ENCODE measurements around the gene ALPI.

Gene ALPI

DNA sequence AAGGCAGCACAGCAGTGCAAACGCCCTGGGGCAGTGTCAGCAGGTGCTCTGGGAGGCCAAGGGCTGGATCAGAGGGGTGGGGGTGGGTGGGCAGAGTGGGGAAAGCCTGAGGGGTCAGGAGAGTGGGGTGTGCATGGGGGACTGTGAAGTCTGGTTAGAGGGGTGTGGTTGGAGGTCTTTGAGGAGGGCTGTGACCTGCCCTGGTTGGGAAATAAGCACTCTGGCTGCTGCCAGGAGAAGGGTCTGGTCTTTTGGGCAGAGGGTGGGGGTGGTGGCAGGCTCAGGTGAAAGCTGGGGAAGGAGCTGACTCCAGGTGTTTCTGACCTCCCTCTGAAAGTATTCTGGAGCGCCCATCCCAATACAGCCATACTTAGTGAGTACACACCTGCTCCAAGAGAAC is 4.2 kb downstream of the ALPI start:
- no peak for DNase-seq (ENCODE audit: low spot score)

DNA sequence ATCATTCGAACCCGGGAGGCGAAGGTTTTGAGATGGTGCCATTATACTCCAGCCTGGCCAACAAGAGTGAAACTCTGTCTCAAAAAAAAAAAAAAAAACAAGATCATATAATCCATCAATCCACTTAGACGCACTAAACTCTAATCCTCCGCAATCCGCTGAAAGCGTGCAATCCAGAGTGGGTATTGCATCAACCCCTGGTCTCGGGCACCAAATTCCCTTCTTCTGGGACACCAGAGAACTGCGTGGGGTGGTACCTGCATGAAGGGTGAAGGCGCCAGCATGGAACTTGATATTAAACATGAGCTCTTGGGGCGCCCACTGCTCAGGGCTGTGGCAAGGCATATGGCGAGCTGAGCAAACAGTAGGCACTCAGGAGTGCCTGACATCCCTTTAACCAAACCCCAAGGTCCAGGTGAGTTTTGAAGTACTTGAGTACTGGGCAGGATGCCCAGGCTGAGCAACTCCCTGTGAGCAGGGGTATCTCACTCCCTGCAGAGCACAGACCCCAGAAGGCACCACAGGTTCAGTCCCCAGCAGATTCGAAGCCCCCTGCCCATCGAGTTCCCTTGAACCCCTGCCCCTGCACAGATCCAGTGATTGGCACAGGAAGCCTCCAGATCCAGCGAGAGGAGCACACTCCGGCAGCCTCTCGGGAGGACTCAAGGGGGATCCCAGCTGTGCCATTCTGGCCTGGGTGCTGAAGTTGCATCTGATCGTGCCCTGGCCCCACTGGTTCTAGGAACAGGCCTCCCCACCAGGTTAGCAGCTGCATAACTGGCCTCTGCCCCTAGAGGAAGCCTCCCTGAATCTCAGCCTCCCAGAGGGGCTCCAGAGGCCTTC is 8.0 kb downstream of the ALPI start:
- no peak for DNase-seq (ENCODE audit: low spot score)

DNA sequence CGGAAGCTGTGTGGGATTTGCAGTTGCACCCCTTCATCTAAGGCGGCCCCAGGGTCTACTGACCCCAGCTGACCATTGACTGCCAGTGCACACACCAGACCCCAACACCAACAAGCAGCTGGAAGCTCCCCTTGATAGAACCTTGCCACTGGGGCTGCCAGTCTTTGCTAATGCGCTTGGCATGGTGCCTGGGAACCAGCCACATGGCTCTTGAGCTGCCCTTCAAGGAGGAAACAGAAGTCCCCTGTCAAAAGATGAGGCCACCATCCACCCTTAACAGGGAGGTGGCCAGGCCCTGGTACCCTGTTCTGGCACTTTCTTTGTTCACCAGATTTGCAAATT is 8.6 kb downstream of the ALPI start:
- DNase-seq (ENCODE audit: low spot score): no peak

DNA sequence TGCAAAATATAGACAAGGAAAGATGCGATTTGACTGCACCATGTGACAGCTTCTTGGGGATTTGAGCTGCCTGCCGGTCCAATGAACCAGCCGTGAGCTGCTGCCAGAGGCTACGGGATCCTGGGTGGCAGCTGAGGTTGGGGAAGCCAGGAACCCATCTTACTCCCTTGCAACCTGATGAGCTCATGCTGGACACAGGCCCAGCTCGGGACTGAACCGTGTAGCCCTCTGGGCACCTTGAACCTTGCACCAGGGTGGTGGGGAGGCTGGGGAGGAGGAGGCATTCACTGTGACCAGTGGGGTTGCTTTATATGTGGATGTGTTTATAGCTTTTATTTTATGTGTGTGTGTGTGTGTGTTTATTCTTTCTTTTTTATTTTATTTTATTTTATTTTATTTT is 9.1 kb downstream of the ALPI start:
- DNase-seq (ENCODE audit: low spot score): no peak

DNA sequence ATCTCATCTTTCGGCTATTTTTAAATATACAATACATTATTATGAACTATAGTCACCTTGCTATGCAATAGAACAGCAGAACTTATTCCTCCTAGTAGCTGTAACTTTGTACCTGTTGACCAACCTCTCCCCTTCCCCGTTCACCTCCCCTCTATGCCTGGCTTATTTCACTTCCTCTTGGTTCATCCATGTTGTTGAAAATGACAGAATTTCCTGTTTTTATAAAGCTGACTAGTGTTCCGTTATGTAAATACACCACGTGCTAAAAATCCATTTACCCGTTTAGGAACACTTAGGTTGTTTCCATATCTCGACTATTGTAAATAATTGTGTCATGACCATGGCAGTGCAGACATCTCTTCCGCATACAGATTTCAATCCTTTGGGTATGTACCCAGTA is 10.3 kb downstream of the ALPI start:
- no peak for DNase-seq (ENCODE audit: low spot score)

DNA sequence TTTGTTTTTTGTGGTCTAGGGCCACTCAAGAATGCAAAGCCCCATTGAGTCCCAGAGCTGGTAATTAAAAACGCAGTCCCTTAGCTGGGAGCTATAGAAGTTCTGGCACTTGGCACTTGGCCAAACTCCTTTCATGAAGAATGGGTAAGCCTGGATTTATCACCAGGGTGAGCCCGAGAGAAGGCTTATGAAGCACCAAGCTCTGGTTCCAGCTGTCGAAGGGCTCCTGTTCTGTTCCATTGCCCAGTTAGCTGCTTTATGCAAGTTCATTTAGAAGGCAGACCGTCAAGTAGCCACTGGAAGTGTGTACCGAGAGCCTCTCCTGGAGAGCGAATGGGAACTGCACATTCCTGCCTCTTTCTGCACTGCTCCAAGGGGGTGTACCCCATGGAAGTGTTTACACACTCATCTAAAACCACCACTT is 17.5 kb downstream of the ALPI start:
- no peak for DNase-seq (ENCODE audit: low spot score)

DNA sequence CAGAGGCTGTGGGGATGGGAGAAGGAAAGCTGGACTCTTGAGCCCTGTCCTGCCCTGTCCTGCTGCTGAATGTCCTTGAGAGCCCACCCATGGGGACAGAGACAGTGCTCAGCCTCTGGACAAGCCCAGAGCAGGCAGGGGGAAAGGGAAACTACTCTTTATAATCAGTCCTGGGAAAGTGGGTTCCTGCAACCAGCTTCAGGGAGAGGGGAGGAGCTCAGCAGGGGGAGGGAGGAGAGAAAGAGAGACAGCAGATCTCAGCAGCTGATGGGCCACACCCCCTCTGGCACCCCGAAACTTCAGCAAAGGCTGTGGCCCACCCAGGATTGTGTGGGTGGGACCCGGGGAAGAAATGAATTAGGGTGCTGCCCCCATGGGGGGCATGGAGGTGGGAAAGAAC is 20.1 kb downstream of the ALPI start:
- DNase-seq (ENCODE audit: low spot score): no peak

DNA sequence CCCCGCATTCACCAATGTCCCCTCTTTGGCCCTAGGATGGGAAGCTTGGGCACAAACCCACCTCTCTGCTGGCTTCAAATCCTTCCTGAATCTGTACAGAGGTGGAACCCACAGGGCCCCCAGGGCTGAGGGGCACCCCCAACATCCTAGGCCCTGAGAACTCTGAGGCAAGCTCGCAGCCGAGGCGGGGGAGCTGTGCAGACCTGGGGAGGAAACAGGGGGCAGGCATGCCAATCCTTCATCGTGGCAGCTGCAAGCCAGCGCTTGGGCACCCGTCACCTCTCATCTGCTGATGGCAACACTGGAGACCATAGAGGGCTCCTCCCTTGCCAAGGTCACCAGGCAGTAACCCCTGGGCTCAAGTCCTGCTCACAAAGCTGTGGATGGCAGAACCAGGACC is 20.8 kb downstream of the ALPI start:
- no peak for DNase-seq (ENCODE audit: low spot score)

DNA sequence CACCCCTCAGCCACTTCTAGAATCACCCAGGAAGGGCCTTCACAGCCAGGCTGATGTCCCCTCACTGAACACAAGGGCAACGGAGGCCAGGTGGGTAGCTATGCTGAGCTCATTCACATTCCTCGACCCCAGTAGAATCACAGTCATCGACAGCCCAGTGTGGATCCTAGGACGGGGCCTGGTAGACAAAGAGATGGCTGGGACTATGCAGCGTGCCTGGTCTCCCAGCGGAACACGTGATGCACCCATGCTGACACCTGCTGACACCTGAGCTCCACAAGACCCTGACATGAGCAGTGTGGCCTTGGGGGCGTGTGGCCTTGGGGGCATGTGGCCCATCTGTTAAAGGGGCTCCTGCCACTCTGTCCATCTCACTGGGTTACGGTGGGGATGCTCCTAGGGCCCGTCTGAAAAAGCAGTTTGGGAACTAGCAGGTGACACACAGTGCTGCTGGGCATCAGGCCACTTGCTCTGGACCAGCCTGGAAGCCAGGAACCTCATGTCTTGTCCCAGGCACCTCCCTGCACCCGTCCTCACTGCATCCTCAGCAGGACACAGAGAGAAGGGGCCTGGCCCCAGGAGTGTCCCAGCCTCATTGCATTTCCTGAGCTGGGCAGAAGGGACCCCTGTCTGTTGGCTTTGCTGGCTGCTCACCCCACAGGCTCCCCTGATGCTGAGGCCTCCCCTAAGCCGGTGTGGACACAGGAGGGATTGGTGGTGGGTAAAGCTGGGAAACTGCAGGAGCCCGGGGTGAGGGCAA is 22.0 kb downstream of the ALPI start:
- no peak for DNase-seq (ENCODE audit: low spot score)

DNA sequence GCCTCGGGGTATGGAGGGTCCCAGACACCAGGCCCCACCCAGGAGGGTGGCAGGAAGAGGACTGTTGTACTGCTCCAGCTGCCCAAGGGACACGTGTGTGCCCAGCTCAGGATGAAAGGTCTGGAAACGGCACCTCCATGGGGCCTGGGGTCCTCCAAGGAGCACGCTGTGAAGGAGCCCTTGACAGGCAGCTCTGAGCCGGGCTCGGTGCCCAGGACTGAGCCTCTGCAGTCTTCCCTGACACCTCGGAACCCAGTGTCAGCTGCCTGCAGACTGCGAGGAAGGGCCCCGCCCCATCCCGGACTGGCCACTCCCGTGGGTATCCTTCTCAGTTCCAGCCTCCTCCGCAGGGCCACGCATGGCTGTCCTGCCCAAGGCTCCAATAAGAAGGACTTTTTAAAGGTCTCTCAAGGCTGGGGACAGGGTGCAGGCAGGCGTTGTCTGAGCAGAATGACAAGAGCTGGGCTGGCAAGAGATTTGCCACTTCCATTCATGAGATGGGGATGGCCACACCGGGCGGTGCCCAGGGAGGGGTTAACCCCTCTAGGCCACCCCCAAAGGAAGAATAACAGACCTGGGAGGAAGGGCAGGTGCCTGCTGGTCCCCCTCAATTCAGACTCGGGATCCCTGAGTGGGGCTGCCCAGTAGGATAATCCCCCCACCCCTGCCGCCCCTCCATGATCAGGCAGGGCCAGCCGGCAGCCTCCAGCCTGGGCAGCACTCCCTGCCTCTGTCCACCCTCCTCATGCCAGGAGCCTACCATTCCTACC is 22.8 kb downstream of the ALPI start:
- DNase-seq (ENCODE audit: low spot score): no peak

DNA sequence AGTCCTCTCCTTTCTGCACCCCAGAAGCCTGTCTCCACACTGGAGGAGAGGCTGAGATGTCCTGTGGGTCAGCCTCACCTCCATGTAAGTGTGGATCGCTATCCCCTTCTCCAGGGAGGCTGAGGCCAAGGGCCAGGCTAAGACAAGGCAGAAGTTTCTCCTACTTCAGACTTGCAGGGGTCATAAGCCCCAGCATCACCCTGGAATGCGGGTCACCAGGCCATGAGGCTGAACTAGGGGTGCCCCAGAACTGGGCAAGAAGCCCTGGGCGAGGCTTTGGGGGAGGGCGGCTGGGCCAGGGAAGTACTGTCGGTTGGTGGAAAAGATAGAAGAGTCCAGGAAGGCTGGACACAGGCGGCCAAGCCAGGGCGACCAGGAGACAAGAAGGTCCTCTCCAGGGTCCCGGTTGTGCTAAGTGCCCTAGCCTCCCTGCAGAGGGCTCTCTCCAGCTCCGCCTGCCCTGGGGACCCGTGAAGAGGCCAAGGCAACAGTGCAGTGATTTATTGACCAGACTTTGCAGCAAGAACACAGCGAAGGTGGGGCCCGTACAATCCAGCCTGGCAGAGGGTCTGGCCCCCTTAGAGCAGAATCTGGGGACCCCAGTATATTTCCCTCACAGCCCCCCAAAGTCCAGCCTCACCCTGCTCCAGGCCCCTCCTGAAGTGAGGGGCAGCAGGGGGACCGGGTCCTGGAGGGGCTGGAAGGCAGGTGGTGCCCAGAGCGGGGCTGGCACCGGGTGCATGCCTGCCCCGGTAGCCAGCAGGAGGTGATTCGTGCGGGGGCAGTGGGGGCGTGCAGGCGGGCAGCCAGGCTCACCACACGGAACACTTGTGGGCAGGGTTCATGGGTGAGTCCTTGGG is 23.6 kb downstream of the ALPI start:
- no peak for DNase-seq (ENCODE audit: low spot score)

DNA sequence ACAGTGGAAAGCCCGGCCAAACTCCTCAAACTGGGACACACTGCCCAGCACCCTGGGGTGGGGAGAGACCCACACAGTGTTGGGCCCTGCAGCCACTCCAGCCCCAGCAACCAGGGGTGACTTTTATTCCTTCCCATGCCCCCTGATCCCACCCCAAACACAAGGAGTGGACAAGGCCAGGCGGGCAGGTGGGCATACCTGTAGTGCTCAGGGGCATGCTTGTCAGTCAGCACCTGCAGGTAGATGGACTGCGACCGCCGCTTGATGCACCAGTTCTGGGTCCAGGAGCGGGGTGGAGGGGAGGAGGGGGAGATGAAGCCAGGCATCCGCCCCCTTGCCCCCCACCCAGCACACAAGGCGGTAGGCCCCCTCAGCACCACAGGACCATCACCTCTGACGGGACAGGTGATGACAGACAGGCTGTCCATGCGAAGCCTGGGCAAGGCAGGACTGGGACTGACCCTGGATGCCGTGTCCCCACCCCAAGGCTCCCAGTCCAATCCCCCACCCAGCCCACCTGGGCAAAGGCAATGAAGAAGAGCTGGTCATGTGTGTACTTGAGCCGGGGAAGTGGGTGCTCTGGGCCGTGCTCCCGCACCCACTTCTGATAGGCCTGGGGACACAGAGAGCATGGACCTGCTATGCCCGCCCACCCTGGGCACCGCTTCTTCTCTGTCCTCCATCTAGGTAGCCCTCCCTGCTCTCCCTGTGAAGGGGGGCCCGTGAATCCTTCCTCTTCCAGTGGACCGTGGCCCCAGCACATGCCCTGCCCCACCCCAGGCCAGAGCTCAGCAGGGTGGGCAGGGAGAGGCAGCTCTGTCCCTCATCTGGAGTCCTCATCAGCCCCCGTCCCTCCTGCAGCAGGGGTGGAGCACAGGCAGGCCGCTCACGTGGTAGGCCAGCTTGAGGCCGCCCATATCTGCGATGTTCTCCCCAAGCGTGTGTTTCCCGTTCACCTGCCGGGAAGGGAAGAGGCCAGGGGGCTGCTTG is 24.5 kb downstream of the ALPI start:
- no peak for DNase-seq (ENCODE audit: low spot score)

DNA sequence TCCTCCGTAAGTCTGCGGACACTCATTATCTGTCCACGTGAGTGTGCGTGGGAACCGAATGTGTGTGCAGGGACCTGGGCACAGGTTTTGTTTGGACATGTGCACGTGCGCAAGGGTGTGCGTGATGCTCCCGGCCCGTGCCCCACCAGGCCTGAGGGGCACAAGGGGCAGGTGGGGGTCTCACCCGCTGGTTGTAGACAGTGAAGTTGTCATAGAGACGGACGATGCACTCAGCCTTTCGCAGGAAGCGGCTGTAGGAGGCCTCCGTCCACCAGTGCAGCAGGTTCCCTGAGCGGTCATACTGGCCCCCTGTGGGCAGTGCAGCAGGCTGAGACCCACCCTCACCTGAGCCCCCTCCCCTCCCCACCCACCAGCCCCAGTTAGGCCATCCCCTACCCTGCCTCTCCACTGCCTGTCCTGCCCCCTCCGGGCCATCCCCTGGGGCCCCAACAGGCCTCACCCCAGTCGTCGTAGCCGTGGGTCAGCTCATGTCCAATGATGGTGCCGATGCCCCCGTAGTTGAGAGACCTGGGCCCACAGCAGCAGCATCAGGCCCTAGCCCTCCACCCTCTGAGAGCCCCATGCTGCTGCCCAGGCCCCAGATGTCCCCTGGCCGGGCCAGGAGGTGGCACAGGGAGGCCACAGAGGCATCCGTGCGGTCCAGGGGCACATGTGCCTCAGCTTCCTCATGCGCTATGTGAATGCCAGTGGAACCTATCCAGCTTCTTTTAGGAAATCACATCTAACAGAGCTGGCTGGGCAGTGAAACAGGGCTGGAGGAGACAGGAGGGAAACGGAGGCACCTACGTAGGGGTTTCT is 25.6 kb downstream of the ALPI start:
- DNase-seq (ENCODE audit: low spot score): no peak

DNA sequence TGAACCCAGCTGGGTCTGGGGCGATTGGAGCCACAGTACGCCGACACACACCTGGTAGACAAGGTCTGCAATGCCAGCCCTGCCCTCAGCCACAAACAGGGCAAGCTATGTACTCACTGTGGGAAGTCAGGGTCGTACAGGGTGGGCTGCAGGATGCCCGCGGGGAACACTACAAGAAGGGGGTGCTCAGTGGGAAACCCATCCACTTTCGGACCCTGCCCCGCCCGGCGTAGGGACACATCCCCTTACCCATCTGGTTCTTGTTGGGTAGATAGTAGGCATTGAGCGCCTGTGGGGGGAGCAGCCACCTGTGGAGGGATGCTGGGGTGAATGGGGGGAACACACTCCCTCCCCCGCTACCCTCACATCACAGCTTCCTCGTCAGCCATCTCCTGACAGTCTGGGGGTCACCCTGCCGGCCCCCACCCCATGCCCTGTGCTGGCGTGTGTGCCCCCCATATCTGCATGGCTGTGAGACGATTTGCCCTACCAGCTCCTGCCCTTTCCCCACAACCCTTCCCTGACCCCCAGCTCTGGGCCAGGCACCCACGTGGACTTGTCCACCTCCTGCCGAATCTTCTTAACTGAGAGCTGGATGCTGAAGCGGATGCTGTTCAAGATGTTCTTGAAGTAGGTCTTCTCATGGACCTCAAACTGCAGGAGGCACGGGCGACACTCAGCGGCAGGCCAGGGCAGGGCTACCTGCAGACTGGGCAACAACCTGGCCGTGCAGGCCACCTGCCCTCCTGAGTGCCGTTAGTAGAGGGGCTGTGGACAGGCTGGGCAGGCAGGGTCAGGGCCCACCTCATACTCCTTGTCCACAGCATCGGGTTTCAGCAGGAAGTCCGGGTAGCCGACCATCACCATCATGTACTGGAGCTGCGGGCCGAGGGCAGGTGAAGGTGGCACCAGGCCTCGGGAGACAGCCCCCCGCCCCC is 26.6 kb downstream of the ALPI start:
- no peak for DNase-seq (ENCODE audit: low spot score)

DNA sequence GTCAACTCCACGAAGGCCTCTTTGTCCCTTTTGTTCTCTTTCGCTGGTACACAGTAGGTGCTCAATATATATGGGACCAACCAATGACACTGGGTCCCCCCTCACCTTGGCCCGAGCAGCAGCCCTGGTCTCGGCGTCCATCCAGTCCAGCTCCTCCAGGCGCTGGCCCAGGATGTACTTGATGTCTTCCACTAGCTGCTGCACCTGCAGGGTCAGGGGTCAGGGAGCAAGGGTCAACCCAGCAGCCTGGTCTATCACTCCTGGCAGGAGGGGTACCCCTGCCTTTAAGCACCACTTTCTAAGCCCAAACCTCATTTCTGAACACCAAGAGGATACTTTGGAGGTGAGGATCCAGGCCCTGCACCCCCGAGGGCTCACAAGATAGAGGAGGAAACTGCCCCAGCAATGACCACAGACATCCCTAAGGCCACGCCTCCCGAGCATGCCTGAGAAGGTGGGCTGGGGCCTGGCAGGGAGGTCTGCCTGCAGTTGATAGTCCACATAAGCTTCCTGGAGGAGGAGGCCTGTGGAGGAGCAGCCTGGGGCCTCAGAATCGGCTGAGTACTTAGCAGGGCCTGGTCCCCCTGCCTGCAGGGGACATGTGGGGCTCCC is 27.5 kb downstream of the ALPI start:
- DNase-seq (ENCODE audit: low spot score): no peak

DNA sequence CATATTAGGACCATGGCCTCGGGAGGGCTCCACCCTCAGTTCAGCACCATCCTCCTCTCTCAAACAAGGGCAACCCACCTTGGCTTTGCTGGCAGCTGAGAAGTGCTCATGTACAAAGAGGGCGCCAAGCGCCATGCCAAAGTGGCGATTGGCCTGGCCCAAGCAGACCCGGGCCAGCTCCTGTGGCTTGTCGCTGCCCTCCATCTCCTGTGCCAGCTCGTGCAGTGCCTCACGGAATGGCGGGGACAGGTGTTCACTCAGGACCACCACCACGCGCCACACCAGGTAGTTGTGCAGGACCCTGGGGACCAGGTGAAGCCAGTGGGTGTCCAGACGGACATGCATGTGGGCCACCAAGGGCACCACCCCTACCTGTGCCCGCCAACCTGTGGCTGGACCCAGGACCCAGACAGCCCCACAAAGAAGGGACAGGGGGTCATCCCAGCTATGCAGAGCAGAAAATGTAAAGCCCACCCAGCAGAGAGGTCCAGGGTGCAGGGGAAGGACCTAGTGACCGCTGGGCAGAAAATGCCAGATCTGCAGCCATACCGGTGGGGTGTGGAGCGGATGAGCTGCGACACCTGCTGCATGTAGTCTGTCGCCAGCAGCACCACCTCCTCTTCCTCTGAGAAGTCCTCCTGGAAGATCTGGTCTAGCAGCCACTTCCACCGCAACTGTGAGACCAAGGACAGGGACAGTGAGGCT is 28.1 kb downstream of the ALPI start:
- DNase-seq (ENCODE audit: low spot score): no peak
